OCI-LY7 (cell line): ENCODE data around the gene EGFR. TPM values are rescaled to one million over a fixed set of nuclear protein-coding genes. Genes with fewer than 3 reads are reported as not detected.
A peak's percentile ranks its signal among the peaks of the same experiment; 100 is the strongest.

ENCODE experiments used
- BruUV-seq: library from RNA; stranded (reverse); fragments of 400-500 nt; replicated peaks from 2 replicates; lab custom pipeline; 2021; lab: Mats Ljungman, UMichigan
- CTCF ChIA-PET: fragments of 300-600 bp; sonication (Branson Sonifier 250); formaldehyde crosslinking; loops from one replicate; lab custom pipeline; 2022; ENCODE audit warnings: antibody characterized with exemption; ENCODE audit not compliant: unreplicated experiment; lab: Charles Lee
- POLR2A ChIA-PET: fragments of 300-600 bp; sonication (Branson Sonifier 250); formaldehyde crosslinking; loops from one replicate; lab custom pipeline; 2022; ENCODE audit warnings: antibody characterized with exemption; lab: Charles Lee
- DNase-seq: peaks from one replicate; pipeline ENCODE4 v3.0.0-alpha.2; 2015; ENCODE audit warnings: low spot score
- H2AFZ ChIP-seq: fragments of 200-600 bp; sonication (generic), shearing (Covaris generic); 2 replicates; pipeline ENCODE4 v1.6.1; 2014; ENCODE audit warnings: mild to moderate bottlenecking, antibody characterized with exemption, low read length, moderate library complexity
- H3K27ac ChIP-seq: fragments of 200-600 bp; sonication (generic); 2 replicates; pipeline ENCODE4 v1.5.1; 2014; ENCODE audit warnings: mixed run types, low read depth, mild to moderate bottlenecking, moderate library complexity, low read length, inconsistent platforms; ENCODE audit not compliant: poor library complexity, severe bottlenecking
- H3K36me3 ChIP-seq: fragments of 200-600 bp; sonication (generic); 2 replicates; pipeline ENCODE4 v1.6.1; 2014; ENCODE audit warnings: mild to moderate bottlenecking, antibody characterized with exemption, low read length, moderate library complexity, mixed read lengths; ENCODE audit not compliant: insufficient read depth
- H3K4me1 ChIP-seq: fragments of 200-600 bp; sonication (generic); 2 replicates; pipeline ENCODE4 v1.5.1; 2014; ENCODE audit warnings: mild to moderate bottlenecking, low read length; ENCODE audit not compliant: insufficient read depth, poor library complexity, severe bottlenecking
- H3K4me2 ChIP-seq: fragments of 200-600 bp; sonication (generic); 2 replicates; pipeline ENCODE4 v1.6.1; 2014; ENCODE audit warnings: mild to moderate bottlenecking, low read length
- H3K4me3 ChIP-seq: fragments of 200-600 bp; sonication (generic); 2 replicates; pipeline ENCODE4 v1.5.1; 2014; ENCODE audit warnings: mild to moderate bottlenecking, low read depth, low read length; ENCODE audit not compliant: poor library complexity, severe bottlenecking
- H3K79me2 ChIP-seq: fragments of 200-600 bp; sonication (generic); 2 replicates; pipeline ENCODE4 v1.6.1; 2016; ENCODE audit warnings: low read depth, mild to moderate bottlenecking, low read length, moderate library complexity, mixed read lengths; ENCODE audit not compliant: insufficient read depth
- H3K9me2 ChIP-seq: fragments of 200-600 bp; sonication (generic); 2 replicates; pipeline ENCODE4 v1.6.1; 2016; ENCODE audit warnings: mild to moderate bottlenecking, low read length, mixed read lengths; ENCODE audit not compliant: insufficient read depth
- H3K9me3 ChIP-seq: fragments of 200-600 bp; sonication (generic); 2 replicates; pipeline ENCODE4 v1.6.1; 2014; ENCODE audit warnings: mild to moderate bottlenecking, mixed run types, low read length, mixed read lengths
- H4K20me1 ChIP-seq: fragments of 200-600 bp; sonication (generic); 2 replicates; pipeline ENCODE4 v1.6.1; 2014; ENCODE audit warnings: mild to moderate bottlenecking, antibody characterized with exemption, low read length, moderate library complexity, mixed read lengths; ENCODE audit not compliant: insufficient read depth
- CTCF ChIP-seq: fragments of 200-600 bp; sonication (generic); conservative IDR thresholded peaks from 2 replicates; pipeline ENCODE4 v1.5.1; 2014; ENCODE audit warnings: mild to moderate bottlenecking, antibody characterized with exemption, low read length, moderate library complexity, mixed read lengths
- EZH2phosphoT487 ChIP-seq: fragments of 200-600 bp; sonication (generic); IDR thresholded peaks from 2 replicates; pipeline ENCODE4 v1.6.1; 2018; ENCODE audit warnings: low read depth, borderline replicate concordance, mild to moderate bottlenecking, mixed run types, antibody characterized with exemption, low read length, moderate library complexity, mixed read lengths
- intact Hi-C: fragments of 100-400 bp; cut with micrococcal nuclease; formaldehyde crosslinking; loops from one replicate; pipeline ENCODE4 v1.10.0; 2022; ENCODE audit not compliant: unreplicated experiment
- total RNA-seq, 2 experiments: library from RNA; depleted of rRNA in 1 of 2; stranded (reverse); fragments of >200 nt in 1 of 2; shearing (Covaris generic) in 1 of 2; gene quantifications; 2 replicates each; pipeline ENCODE4 v1.2.3, GENCODE V29; 2014 to 2022

EGFR gene
- total RNA-seq, 2 experiments from 2014 or later, result 0.27 TPM; not detected in 1

- no TSS peak for BruUV-seq
- intact Hi-C loops, result no loop called here
- TF ChIP-seq EZH2phosphoT487 (no peak), CTCF (no peak)
- H2AFZ ChIP-seq, result no peak overlapping the region
- DNase-seq, result no peak
- no peaks in the 10 kb centered on the region for H3K79me2 ChIP-seq
- CTCF ChIA-PET, result no interaction called here
- no peaks in the 10 kb centered on the region for H4K20me1 ChIP-seq
- no peaks in the 10 kb centered on the region for H3K9me3 ChIP-seq
- H3K9me2 ChIP-seq, result no peaks in the 10 kb centered on the region
- peaks cover 59% of the 10 kb centered on the region for H3K4me1 ChIP-seq
- H3K4me2 ChIP-seq, result no peak overlapping the region
- H3K36me3 ChIP-seq, result no peaks in the 10 kb centered on the region
- POLR2A ChIA-PET, result interaction anchor here (0.6 kb wide), 1 partner anchor 12 kb away, joined by 3 read pairs; no protein-coding TSS in a partner anchor
- no peak overlapping the region for H3K27ac ChIP-seq
- H3K4me3 ChIP-seq, result no peak overlapping the region
These were observed 135.3 kb downstream of the EGFR start for GRCh38 chr7:55154096-55154495.

GRCh38 chr7:55155351-55156117 lies 136.7 kb downstream of the EGFR start:
- H3K4me1 ChIP-seq, result peaks cover 68% of the 10 kb centered on the region
- ChIA-PET CTCF (no interaction called here), POLR2A (interaction anchor here (0.6 kb wide), 1 partner anchor 394 kb away, joined by 3 read pairs; no protein-coding TSS in a partner anchor)
- intact Hi-C loops, result no loop called here
- peak; percentile 60 for DNase-seq
- no peaks in the 10 kb centered on the region for H3K9me3 ChIP-seq
- 0 out of 2 replicates have a peak overlapping the region, but pooled peaks have one; percentile 12 for H2AFZ ChIP-seq
- H3K36me3 ChIP-seq, result no peaks in the 10 kb centered on the region
- H3K27ac ChIP-seq, result peak overlapping the region; percentile 40
- H3K4me2 ChIP-seq, result peak overlapping the region; percentile 18; the same call in 1 of the 2 replicates
- TF ChIP-seq EZH2phosphoT487 (no peak), CTCF (no peak)
- H3K4me3 ChIP-seq, result no peak overlapping the region
- no TSS peak for BruUV-seq
- no peaks in the 10 kb centered on the region for H4K20me1 ChIP-seq
- H3K9me2 ChIP-seq, result no peaks in the 10 kb centered on the region
- H3K79me2 ChIP-seq, result no peaks in the 10 kb centered on the region
